GM12878 (cell line): ENCODE measurements around the gene SEPTIN10. TPM values are rescaled to one million over a fixed set of nuclear protein-coding genes. Genes with fewer than 3 reads are reported as not detected.

Experiments
- ATAC-seq: fragments of 200-7000 bp; cut with Tn5 transposase; 3 replicates; pipeline ENCODE4 v1.9.1; 2020; ENCODE audit warnings: mild to moderate bottlenecking, moderate library complexity
- BruUV-seq: library from RNA; stranded (reverse); fragments of 400-500 nt; replicated peaks from 2 replicates; lab custom pipeline; 2021; lab: Mats Ljungman, UMichigan
- CTCF ChIA-PET: fragments of 300-600 bp; sonication (Branson Sonifier 250); formaldehyde crosslinking; extraction: SDS; loops from one replicate; lab custom pipeline; 2021; ENCODE audit warnings: inconsistent platforms; lab: Yijun Ruan, JAX
- POLR2A ChIA-PET: fragments of 350-600 bp; formaldehyde crosslinking; extraction: SDS; loops from one replicate; lab custom pipeline; 2021; ENCODE audit warnings: inconsistent platforms; lab: Charles Lee
- RAD21 ChIA-PET: fragments of 300-600 bp; sonication (Branson Sonifier 250); formaldehyde crosslinking; loops from one replicate; lab custom pipeline; 2023; ENCODE audit warnings: antibody characterized with exemption; ENCODE audit not compliant: unreplicated experiment; lab: Charles Lee
- SMC1A ChIA-PET: fragments of 300-600 bp; sonication (Branson Sonifier 250); formaldehyde crosslinking; loops from one replicate; lab custom pipeline; 2023; ENCODE audit not compliant: unreplicated experiment, uncharacterized antibody; lab: Charles Lee
- DNase-seq: peaks from one replicate; pipeline ENCODE4 v3.0.0-alpha.2; 2011; ENCODE audit warnings: low read depth, low spot score
- FAIRE-seq: peaks from 3 replicates; lab custom pipeline; 2011; peaks lifted over from hg19 to GRCh38; lab: Jason Lieb, UNC
- H2AFZ ChIP-seq: 2 replicates; pipeline ENCODE4 v1.6.0; 2011; ENCODE audit warnings: low read depth, low read length, control low read depth; ENCODE audit not compliant: control insufficient read depth
- H3K27ac ChIP-seq: 2 replicates; pipeline ENCODE4 v1.5.1; 2011; ENCODE audit warnings: control low read depth; ENCODE audit not compliant: control insufficient read depth, insufficient read depth
- H3K27me3 ChIP-seq, 2 experiments: replicated peaks in 1 of 2; 2 replicates each; pipeline versions ENCODE4 v1.6.0 to v1.6.1; 2011; ENCODE audit warnings: low read length in 1 of 2; ENCODE audit not compliant: control insufficient read depth in 2 of 2, insufficient read depth in 2 of 2
- H3K36me3 ChIP-seq, 2 experiments: 2 replicates each; pipeline ENCODE4 v1.5.1; 2011; ENCODE audit warnings: low read length in 1 of 2; ENCODE audit not compliant: control insufficient read depth in 2 of 2, insufficient read depth in 2 of 2
- H3K4me1 ChIP-seq: 2 replicates; pipeline ENCODE4 v1.6.1; 2011; ENCODE audit warnings: mild to moderate bottlenecking, low read length, moderate library complexity, mixed read lengths; ENCODE audit not compliant: control insufficient read depth, insufficient read depth
- H3K4me2 ChIP-seq: 2 replicates; pipeline ENCODE4 v1.6.0; 2011; ENCODE audit warnings: control low read depth; ENCODE audit not compliant: control insufficient read depth, insufficient read depth
- H3K4me3 ChIP-seq: fragments of 200-600 bp; sonication (generic); 2 replicates; pipeline ENCODE4 v1.5.1; 2016
- H3K79me2 ChIP-seq: 2 replicates; pipeline ENCODE4 v1.6.0; 2011; ENCODE audit warnings: low read length; ENCODE audit not compliant: control insufficient read depth, insufficient read depth
- H3K9ac ChIP-seq: 2 replicates; pipeline ENCODE4 v1.8.0; 2011; ENCODE audit warnings: low read length, control low read depth, mixed read lengths; ENCODE audit not compliant: control insufficient read depth, insufficient read depth
- H3K9me3 ChIP-seq: replicated peaks from 3 replicates; pipeline ENCODE4 v1.5.1; 2011; ENCODE audit warnings: mild to moderate bottlenecking, low read length; ENCODE audit not compliant: control insufficient read depth, insufficient read depth
- H4K20me1 ChIP-seq: 2 replicates; pipeline ENCODE4 v1.6.0; 2011; ENCODE audit not compliant: control insufficient read depth, insufficient read depth
- ATF2 ChIP-seq: IDR thresholded peaks from 2 replicates; pipeline ENCODE4 v1.6.1; 2012; ENCODE audit warnings: low read length, inconsistent platforms
- CHD2 ChIP-seq: IDR thresholded peaks from 2 replicates; pipeline ENCODE4 v1.6.1; 2011; ENCODE audit warnings: low read depth, low read length, improper control_type of control experiment, borderline replicate concordance
- EGR1 ChIP-seq, 2 experiments: IDR thresholded peaks; 1 replicate in 1 of 2; 2 replicates in 1 of 2; pipeline ENCODE4 v1.6.1; 2011 to 2012; ENCODE audit warnings: low read depth in 2 of 2, low read length in 2 of 2, borderline replicate concordance in 1 of 2, mild to moderate bottlenecking in 1 of 2, moderate library complexity in 1 of 2
- JUND ChIP-seq: IDR thresholded peaks from 2 replicates; pipeline ENCODE4 v1.6.1; 2012; ENCODE audit warnings: low read depth, mild to moderate bottlenecking, low read length, improper control_type of control experiment, moderate library complexity
- MYC ChIP-seq: IDR thresholded peaks from 2 replicates; pipeline ENCODE4 v1.6.1; 2011; ENCODE audit warnings: mild to moderate bottlenecking, low read length, moderate library complexity, inconsistent platforms; ENCODE audit not compliant: insufficient read depth, insufficient replicate concordance, insufficient read length, severe bottlenecking
- NR2C2 ChIP-seq: IDR thresholded peaks from 2 replicates; pipeline ENCODE4 v1.6.1; 2011; ENCODE audit warnings: borderline replicate concordance, low read depth; ENCODE audit not compliant: control insufficient read depth, insufficient read length
- NR2F1 ChIP-seq: fragments of 450-650 bp; conservative IDR thresholded peaks from 2 replicates; pipeline ENCODE4 v1.6.1; 2017; ENCODE audit warnings: mild to moderate bottlenecking
- RB1 ChIP-seq: fragments of 450-650 bp; formaldehyde crosslinking; IDR thresholded peaks from 2 replicates; pipeline ENCODE4 v1.6.1; 2017; ENCODE audit warnings: mild to moderate bottlenecking, borderline replicate concordance
- ZBTB4 ChIP-seq: fragments of 450-650 bp; formaldehyde crosslinking; IDR thresholded peaks from 2 replicates; pipeline ENCODE4 v1.4.0; 2022; ENCODE audit warnings: mild to moderate bottlenecking, moderate library complexity
- ZNF217 ChIP-seq: fragments of 450-650 bp; IDR thresholded peaks from 2 replicates; pipeline ENCODE4 v1.6.1; 2017; ENCODE audit warnings: antibody characterized with exemption, mild to moderate bottlenecking
- WGBS: methylation state at CpG from one replicate; pipeline ENCODE4 v1.1.6; 2016; ENCODE audit warnings: low lambda C conversion rate; ENCODE audit not compliant: insufficient replicate concordance, insufficient coverage; ENCODE audit errors: missing lambda C conversion rate; 5-methylcytosine and 5-hydroxymethylcytosine counted together
- in situ Hi-C: fragments of 300-500 bp; cut with MboI; formaldehyde crosslinking; loops from 9 replicates; pipeline ENCODE4 v1.14.3; 2018; ENCODE audit warnings: mixed read lengths
- intact Hi-C: fragments of 100-400 bp; cut with micrococcal nuclease; formaldehyde crosslinking; loops from one replicate; pipeline ENCODE4 v1.14.2; 2022; ENCODE audit not compliant: unreplicated experiment
- polyA plus RNA-seq, 11 experiments: library from polyadenylated mRNA; depleted of rRNA in 4 of 11; unstranded in 6 of 11; stranded (reverse) in 5 of 11; fragments of >200 nt; fragmentation: Nextera tagmentation in 4 of 11; fragmentation: Illumina TruSeq in 1 of 11; extraction: Ambion mirVana in 4 of 11; extraction: Trizol in 1 of 11; gene quantifications; 1 replicate in 1 of 11; 2 replicates in 10 of 11; pipeline versions ENCODE4 v1.2.1 to v1.2.3, GENCODE V29; 2011 to 2016; ENCODE audit warnings: inconsistent platforms in 2 of 11, missing spikeins in 2 of 11, low read depth in 1 of 11
- total RNA-seq, 4 experiments: library from RNA; depleted of rRNA in 3 of 4; stranded (reverse); fragments of >200 nt in 3 of 4; fragmentation: Illumina TruSeq in 1 of 4; extraction: Trizol in 1 of 4; gene quantifications; 2 replicates each; pipeline versions ENCODE4 v1.2.1 to v1.2.3, GENCODE V29; 2013 to 2021

SEPTIN10 gene
- total and polyA plus RNA-seq, 10 of the 15 experiments (the other 5 are each of a cell fraction or from before 2014, with no cell fraction given), result 20.2 to 132 (median 62.7) TPM

GRCh38 chr2:109654326-109655050 is 40.7 kb upstream of the SEPTIN10 start (continued):
- TF ChIP-seq MYC (no peak), NR2F1 (no peak), ATF2 (no peak)

GRCh38 chr2:109649736-109650695 is 36.2 kb upstream of the SEPTIN10 start:
- no TSS peak for BruUV-seq
- CTCF ChIA-PET, result no interaction called here
- no peak overlapping the region for H2AFZ ChIP-seq
- WGBS, result 51% methylated on average over 14 of the region's 14 CpGs
- RAD21 ChIA-PET, result no interaction called here
- H3K79me2 ChIP-seq, result no peaks in the 10 kb centered on the region
- H3K4me1 ChIP-seq, result no peaks in the 10 kb centered on the region
- POLR2A ChIA-PET, result interaction anchor here (1.0 kb wide), 1 partner anchor 11 kb away, joined by 3 read pairs; no protein-coding TSS in a partner anchor
- ATAC-seq (no peak), FAIRE-seq (no peak), DNase-seq (no peak)
- H3K9me3 ChIP-seq, result peaks cover 4% of the 10 kb centered on the region; the same call in 2 of the 3 replicates
- H3K4me3 ChIP-seq, result no peak overlapping the region
- no peak overlapping the region for H3K4me2 ChIP-seq
- intact Hi-C loops (no loop called here), in situ Hi-C loops (no loop called here)
- no peak overlapping the region for H3K27ac ChIP-seq
- no peaks in the 10 kb centered on the region for H3K27me3 ChIP-seq
- SMC1A ChIA-PET, result no interaction called here
- H3K36me3 ChIP-seq, result no peaks in the 10 kb centered on the region
- H3K9ac ChIP-seq, result no peak overlapping the region
- TF ChIP-seq RB1, result no peak
- no peak for TF ChIP-seq EGR1 (IDR thresholded peaks at IDR 0.05; ENCODE audit: borderline replicate concordance in 1 of 2, low read depth in 2 of 2, low read length in 2 of 2)
- no peak for TF ChIP-seq ZNF217
- no peak for TF ChIP-seq ZBTB4
- no peak for TF ChIP-seq NR2C2
- TF ChIP-seq JUND, result no peak
- no peak for TF ChIP-seq CHD2
- no peak for TF ChIP-seq MYC
- H4K20me1 ChIP-seq, result no peaks in the 10 kb centered on the region
